ENCODE measurements around the gene NR3C1. TPM values are rescaled to one million over a fixed set of nuclear protein-coding genes. Genes with fewer than 3 reads are reported as not detected.

The NR3C1 gene
- 17.9 and 22.3 TPM in 2 replicates for total RNA-seq

GRCh38 chr5:143403593-143404415, at the start of gene NR3C1:
TSS of gene NR3C1 (minus strand) at chr5:143403686. CDS start at chr5:143400839, 2,847 bp downstream.
- no peak for DNase-seq (ENCODE audit: extremely low read depth, low read depth, low spot score)

DNA sequence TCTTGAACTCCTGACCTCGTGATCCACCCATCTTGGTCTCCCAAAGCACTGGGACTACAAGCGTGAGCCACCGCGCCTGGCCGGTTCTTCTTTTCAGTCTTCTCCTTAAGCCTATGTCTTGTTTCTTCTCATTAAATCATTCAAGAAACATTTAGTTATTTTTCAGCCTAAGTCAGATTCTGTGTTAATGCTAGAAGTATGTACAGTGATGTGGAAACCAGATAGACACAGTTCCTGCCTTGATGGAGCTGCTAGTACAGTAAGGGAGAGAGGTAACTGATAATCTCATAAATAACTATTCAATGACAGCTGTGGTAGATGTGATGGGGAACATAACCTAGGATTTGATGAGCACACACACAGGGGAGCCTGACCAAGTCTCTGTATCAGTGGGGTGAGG, 46.3 kb upstream of the NR3C1 start:
- DNase-seq (ENCODE audit: extremely low read depth, low read depth, low spot score), result no peak

DNA sequence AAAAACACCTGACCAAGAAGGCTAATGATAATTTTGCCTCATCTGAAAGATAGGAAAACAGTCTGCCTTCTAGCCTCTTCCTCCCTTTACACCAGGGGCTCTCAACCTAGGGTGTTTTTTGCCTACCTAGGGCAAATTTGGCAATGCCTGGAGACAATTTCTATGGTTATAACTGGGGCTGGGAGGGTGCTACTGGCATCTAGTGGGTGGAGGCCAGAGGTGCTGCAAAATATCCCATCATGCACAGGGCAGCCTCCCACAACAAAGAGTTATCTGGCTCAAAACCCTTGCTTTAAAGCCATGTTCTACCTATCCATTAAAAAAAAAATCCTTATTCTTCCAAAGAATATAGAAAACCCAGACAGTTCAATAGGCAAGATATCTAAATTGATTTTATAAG, 45.0 kb upstream of the NR3C1 start:
- no peak for DNase-seq (ENCODE audit: extremely low read depth, low read depth, low spot score)

GRCh38 chr5:143447983-143448382, 44.5 kb upstream of the NR3C1 start:
- DNase-seq (ENCODE audit: extremely low read depth, low read depth, low spot score), result no peak

- DNase-seq (ENCODE audit: extremely low read depth, low read depth, low spot score), result no peak
These were observed 43.2 kb upstream of the NR3C1 start for GRCh38 chr5:143446535-143447226.

DNA sequence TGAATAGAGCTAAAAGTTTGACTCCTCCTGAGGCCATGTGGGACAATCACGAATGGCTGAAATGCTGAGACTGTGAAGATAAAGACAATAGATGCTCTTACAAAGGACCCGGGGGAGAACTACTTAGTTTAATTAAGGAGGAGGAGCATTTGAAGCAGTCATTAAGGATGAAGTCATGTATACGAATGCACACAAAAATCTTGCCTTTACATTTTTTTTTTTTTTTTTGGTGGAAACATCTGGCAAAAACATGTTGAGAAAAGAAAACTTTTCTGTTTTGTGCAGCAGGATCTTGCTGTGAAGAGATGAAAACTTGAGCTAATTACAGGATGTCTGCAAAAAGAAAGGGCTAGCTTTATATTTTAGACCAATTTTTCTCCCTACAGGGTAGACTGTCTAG, 42.3 kb upstream of the NR3C1 start:
- DNase-seq (ENCODE audit: extremely low read depth, low read depth, low spot score), result no peak

DNA sequence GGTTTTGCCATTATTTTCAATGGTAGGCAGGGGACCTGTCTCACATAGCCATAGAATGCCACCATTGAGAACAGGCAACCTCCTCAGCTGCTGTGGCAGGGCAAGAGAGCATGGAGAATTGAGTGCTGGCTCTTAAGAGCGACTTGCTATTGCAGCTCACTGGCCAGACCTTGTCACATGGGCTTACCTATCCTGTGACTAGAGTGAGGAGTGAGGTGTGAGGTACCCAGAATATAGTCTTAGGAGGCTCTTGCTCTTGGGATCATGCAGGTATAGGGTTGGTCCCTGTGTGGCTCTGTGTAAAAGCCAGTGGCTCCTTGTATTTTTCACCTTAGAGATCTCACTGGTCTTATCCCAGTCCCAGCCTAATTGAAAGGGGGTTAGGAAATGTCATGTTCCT, 39.8 kb upstream of the NR3C1 start:
- no peak for DNase-seq (ENCODE audit: extremely low read depth, low read depth, low spot score)

GRCh38 chr5:143442385-143442784, 38.9 kb upstream of the NR3C1 start:
- no peak for DNase-seq (ENCODE audit: extremely low read depth, low read depth, low spot score)

DNA sequence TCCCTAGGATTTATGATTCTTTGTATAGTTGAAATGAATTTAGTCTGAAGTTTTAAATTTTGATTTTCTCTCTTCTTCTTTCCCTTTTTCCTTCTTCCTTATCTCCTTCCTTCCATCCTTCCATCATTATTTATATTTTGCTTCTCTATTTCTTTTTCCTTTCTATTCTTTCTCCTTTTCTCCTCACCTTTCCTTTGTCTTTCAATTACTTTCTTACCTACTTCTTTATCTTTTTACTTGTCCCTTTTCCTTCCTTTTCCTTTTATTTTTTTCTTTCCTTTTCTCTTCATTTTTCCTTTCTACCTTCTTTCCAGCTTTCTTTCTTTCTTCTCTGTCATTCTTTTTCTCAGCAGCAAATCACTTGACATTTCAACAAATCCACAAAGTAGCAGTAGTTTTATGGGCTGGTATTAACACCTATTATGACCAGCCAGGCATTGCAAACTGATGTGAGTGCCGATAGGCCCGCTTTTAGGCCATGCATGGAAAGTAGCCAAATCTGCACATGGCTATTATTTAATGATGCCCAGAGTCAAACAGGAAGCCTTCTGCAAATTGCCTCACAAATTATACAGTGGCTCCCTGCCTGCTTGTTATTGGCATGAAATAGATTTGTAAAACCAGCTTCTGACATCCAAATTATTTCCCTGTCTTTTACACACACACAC, 37.1 kb upstream of the NR3C1 start:
- DNase-seq (ENCODE audit: extremely low read depth, low read depth, low spot score), result no peak

GRCh38 chr5:143437666-143438273, 34.3 kb upstream of the NR3C1 start:
- no peak for DNase-seq (ENCODE audit: extremely low read depth, low read depth, low spot score)

DNA sequence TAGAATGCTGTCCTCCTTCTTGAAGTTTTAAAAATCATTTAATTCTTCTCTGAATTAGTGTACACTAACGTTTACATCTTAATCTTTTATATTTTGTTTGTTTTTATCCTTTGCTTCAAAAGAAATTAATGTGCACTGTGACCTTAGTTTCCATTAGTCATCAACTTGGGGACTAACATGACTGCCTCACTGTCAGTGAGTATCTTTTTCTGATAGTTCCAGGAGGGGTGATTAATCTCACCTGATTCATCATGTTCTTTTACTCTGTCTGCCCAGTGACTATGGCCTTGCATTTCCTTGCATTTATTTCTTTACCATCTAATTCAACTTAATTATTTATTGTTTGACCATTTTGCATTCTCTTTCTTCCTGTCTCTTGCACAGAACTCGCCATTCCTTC, 33.4 kb upstream of the NR3C1 start:
- no peak for DNase-seq (ENCODE audit: extremely low read depth, low read depth, low spot score)

DNA sequence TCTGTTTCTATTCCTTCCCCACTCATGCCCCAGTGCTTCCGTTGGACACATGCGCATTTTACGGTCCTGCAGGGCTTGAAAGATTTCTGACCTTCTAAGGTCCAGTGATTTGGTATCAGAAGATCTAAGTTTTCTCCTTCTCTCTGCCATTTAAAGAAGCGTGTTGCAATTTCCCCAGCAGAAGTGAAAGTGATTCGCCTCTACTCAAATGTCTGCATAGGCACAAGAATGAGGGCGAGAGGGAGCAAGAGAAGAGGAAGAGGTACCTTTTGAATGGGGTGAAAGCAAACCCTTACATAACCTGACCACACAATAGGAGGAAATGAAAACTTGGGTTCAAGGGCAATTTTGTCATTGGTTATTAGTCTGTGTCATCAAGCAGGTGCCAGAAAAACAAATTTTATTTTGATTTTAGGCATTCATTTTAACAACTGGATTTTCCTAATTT, 31.7 kb upstream of the NR3C1 start:
- DNase-seq (ENCODE audit: extremely low read depth, low read depth, low spot score), result no peak

DNA sequence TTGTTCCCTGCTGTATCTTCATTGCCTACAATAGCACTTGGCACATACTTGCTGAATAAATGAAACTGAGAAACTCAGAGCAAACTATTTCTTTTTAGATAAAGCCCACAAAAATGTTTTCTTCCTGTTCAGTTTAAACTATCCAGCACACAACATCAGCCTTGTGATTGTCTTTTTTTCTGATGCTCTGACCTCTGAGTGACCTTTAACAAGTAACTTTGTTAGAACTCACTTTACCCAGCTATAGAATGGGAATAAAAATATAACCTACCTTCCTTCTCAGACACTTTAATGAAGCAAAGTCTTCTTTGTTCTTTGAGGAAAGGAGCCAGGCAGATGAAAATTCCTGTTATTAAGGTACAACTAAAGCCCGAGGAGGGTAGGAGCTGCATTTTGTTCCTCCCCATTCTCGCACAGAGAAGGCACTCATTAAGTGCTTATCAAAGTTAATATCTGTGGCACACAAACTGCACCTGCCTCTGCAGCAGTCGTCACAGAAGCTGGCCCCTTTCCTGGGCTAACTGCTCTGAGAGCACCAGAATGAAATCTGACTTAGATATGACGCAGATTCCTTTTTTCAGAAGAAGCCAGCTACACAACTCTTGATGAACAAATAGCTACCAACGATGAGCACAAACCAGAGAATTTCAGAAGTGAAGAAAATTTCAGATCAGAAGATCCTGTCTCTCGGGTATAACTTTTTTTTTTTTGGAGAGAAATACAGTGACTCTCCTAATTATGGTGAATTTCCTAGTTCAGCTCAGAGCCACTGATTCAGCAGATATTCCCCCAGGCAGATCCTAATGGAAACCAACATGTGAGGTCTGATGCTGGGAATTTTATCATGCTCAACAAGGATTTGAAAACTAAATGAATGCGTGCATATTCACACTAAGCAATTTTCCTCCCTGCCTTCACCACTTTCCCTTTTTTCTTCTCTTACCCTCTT, 31.0 kb upstream of the NR3C1 start:
- DNase-seq (ENCODE audit: extremely low read depth, low read depth, low spot score), result no peak

GRCh38 chr5:143433670-143434069, 30.2 kb upstream of the NR3C1 start:
- DNase-seq (ENCODE audit: extremely low read depth, low read depth, low spot score), result no peak

- DNase-seq (ENCODE audit: extremely low read depth, low read depth, low spot score), result no peak
These were observed 29.3 kb upstream of the NR3C1 start for GRCh38 chr5:143432658-143433239.

DNA sequence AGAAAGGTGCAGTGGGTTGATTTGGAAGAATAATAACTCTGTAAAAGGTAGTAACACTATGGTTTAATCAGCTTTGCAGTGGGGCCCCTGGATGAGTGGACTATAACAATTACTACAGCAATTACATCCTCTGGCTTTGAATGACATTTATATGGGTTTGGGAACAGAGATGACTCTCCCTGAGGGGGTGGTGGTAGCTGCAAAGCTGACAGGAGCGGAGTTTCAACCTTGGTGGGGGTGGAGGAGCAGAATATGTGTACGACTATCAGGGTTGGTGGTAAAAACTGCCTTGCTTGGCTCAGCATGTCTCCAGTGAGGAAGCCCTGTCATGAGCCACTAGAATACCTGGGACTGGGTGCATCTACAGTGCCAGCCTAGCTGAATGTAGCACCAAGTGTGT, 28.3 kb upstream of the NR3C1 start:
- no peak for DNase-seq (ENCODE audit: extremely low read depth, low read depth, low spot score)

- no peak for DNase-seq (ENCODE audit: extremely low read depth, low read depth, low spot score)
These were observed 25.4 kb upstream of the NR3C1 start for GRCh38 chr5:143428738-143429420.

DNA sequence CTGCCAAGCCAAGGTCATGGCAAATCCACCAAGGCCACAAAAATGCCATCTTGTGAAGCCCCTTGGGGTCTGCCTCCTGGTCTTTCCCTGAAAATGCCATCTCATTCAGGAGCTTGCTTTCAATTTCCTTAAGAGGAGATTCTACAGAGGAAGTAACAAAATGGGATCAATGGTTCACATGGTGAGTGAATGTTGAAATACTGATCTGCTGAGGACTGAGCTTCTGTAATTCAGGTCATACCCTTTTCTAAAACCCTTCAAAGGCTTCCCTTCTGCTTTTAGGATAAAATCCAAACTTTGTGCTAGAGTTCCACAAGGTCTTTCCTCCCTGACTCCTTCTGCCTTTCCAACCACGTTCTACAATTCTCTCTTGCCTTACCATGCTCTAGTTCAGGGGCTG, 24.7 kb upstream of the NR3C1 start:
- DNase-seq (ENCODE audit: extremely low read depth, low read depth, low spot score), result no peak

- no peak for DNase-seq (ENCODE audit: extremely low read depth, low read depth, low spot score)
These were observed 23.7 kb upstream of the NR3C1 start for GRCh38 chr5:143427122-143427735.

Data from glomerular endothelial cell (primary cell).